HUES64 (cell line): Measurements from ENCODE around the gene TRPC1. TPM values are rescaled to one million over a fixed set of nuclear protein-coding genes. Genes with fewer than 3 reads are reported as not detected.
"Not testable (repeated sequence)": the region's sequence is repeated elsewhere in the genome, so short reads cannot be mapped to it uniquely, and the experiment has no call there.

ENCODE experiments used
- H3K27ac ChIP-seq: 2 replicates; pipeline ENCODE4 v1.7.0; 2013; ENCODE audit warnings: low read depth, low read length, inconsistent platforms
- H3K27me3 ChIP-seq: 2 replicates; pipeline ENCODE4 v1.6.1; 2013; ENCODE audit warnings: mild to moderate bottlenecking, low read length; ENCODE audit not compliant: insufficient read depth
- H3K36me3 ChIP-seq: 2 replicates; pipeline ENCODE4 v1.6.1; 2013; ENCODE audit warnings: mild to moderate bottlenecking, low read length; ENCODE audit not compliant: insufficient read depth
- H3K4me1 ChIP-seq: 2 replicates; pipeline ENCODE4 v1.6.1; 2013; ENCODE audit warnings: mild to moderate bottlenecking, low read length, moderate library complexity; ENCODE audit not compliant: insufficient read depth
- H3K4me3 ChIP-seq: 2 replicates; pipeline ENCODE4 v1.5.1; 2013; ENCODE audit warnings: mild to moderate bottlenecking, low read length, moderate library complexity
- H3K9ac ChIP-seq: 2 replicates; pipeline ENCODE4 v1.6.1; 2013; ENCODE audit warnings: mild to moderate bottlenecking, low read depth, low read length
- H3K9me3 ChIP-seq: 2 replicates; pipeline ENCODE4 v1.6.1; 2013; ENCODE audit warnings: low read depth, low read length; ENCODE audit not compliant: insufficient read depth
- WGBS: fragments of 150-250, 120-280 bp; methylation state at CpG from one replicate; pipeline ENCODE4 v1.1.7; 2013; ENCODE audit warnings: missing lambda C conversion rate; 5-methylcytosine and 5-hydroxymethylcytosine counted together
- polyA plus RNA-seq, 2 experiments: library from polyadenylated mRNA; stranded (reverse); fragments of 50-300 nt; gene quantifications; one replicate each; pipeline ENCODE4 v1.2.3, GENCODE V29; 2013

Gene TRPC1
- 9.9 TPM for polyA plus RNA-seq (2013, experiment 1 of 2)
- polyA plus RNA-seq (2013, experiment 2 of 2): 16.1 TPM

DNA sequence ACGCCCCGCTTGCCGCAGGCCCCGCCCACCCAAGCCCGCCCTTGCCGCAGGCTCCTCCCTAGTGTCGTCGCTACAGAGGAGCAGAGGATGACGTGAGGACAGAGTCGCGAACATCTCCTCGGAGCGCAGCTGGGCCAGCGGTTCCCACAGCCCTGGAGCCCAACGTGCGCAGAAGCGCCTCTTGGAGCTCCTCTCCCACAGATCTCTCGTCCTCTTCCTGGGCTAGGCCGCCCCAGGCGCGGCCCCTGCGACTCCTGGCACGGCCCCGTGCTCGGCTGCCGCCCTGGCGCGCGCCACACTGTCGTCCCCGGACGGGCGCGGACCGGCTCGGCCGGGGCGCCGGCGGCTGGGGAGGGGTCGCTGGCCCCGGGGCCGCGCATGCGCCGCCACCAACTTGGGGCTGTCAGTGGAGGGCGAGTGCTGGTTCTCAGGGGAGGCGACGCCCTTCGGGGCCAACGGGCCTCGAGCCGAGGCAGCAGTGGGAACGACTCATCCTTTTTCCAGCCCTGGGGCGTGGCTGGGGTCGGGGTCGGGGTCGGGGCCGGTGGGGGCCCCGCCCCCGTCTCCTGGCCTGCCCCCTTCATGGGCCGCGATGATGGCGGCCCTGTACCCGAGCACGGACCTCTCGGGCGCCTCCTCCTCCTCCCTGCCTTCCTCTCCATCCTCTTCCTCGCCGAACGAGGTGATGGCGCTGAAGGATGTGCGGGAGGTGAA lies at the start of gene TRPC1:
TRPC1 (plus strand) TSS at position 67 of the 714 bp plus-strand sequence; CDS start at position 593, 526 bp downstream.
- H3K4me3 ChIP-seq: peak within 1 kb of the TSS; percentile 95
- H3K36me3 ChIP-seq: no peaks in the 10 kb centered on the region
- H3K4me1 ChIP-seq: peaks cover 13% of the 10 kb centered on the region; the same call in 1 of the 2 replicates
- H3K9ac ChIP-seq: peak within 1 kb of the TSS; percentile 90
- WGBS: under 1% methylated on average over 58 of the region's 73 CpGs
- H3K9me3 ChIP-seq: no peaks in the 10 kb centered on the region
- no peaks in the 10 kb centered on the region for H3K27me3 ChIP-seq
- H3K27ac ChIP-seq: peak within 1 kb of the TSS; percentile 87

DNA sequence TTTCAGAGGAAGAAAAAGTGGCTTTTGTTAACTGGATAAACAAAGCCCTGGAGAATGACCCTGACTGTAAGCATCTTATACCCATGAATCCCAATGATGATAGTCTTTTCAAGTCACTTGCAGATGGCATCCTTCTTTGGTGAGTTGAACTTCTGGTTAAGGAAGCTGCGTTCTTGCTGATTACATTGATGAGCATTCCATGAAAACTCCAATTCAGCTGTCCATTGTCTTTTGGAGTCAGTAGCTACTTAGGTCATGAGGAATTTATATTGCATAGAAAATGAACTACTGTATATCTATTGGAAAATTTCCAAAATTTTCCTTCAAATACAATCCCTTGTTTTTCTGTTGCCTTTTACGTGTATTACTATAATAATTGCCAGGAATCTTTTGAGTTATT lies 47.7 kb upstream of the TRPC1 start:
- no peaks in the 10 kb centered on the region for H3K4me1 ChIP-seq
- 95% methylated on average over 1 of the region's 2 CpGs for WGBS
- no peak overlapping the region for H3K27ac ChIP-seq
- no peaks in the 10 kb centered on the region for H3K9me3 ChIP-seq
- H3K27me3 ChIP-seq: no peaks in the 10 kb centered on the region
- peaks cover 10% of the 10 kb centered on the region; the same call in 1 of the 2 replicates for H3K36me3 ChIP-seq
- H3K4me3 ChIP-seq: no peak overlapping the region
- H3K9ac ChIP-seq: no peak overlapping the region

DNA sequence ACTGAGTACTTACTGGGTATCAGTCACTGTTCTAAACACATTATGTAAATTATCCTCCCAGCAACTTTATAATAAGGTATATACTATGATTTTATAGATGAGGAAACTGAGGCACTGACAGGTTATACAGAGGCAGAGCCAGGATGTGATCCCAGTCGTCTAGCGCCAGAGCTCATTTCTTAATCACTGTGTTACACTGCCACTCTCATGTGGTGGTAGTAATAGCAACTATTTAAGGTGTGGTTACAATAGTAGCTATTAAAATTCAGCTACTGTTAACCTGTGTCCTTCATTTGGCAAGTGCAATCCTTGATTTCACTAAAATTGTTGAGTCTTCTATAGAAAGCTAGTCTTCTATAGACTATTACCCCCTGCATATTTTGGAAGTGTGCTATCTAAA lies 43.1 kb upstream of the TRPC1 start:
- Histone ChIP-seq H3K9me3 (no peaks in the 10 kb centered on the region), H3K4me3 (no peak overlapping the region), H3K36me3 (peaks cover 3% of the 10 kb centered on the region; the same call in 1 of the 2 replicates), H3K27ac (no peak overlapping the region), H3K9ac (no peak overlapping the region), H3K4me1 (no peaks in the 10 kb centered on the region), H3K27me3 (no peaks in the 10 kb centered on the region)
- WGBS: 82% methylated on average over 2 of the region's 2 CpGs

DNA sequence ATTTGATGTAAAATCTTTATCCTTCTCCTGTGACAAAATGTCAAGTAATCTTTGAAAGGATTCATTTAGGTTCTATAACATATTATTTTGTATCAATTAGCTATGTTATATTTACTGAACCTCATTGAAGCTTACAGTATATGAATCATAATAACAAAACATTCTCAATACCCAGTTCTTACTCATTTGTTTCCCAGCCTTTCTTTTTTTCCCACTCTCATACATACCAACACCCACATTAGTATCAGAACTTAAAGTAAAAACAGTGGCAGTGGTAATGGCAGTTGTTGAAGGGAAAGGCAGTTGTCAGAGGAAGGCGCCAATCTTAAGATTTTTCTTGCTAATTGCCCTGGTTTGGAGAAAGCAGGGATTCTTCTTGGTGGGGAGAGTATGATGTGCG lies 33.2 kb upstream of the TRPC1 start:
- H3K9ac ChIP-seq: no peak overlapping the region
- H3K27ac ChIP-seq: no peak overlapping the region
- H3K36me3 ChIP-seq: peaks cover 8% of the 10 kb centered on the region; the same call in 1 of the 2 replicates
- H3K27me3 ChIP-seq: no peaks in the 10 kb centered on the region
- H3K4me1 ChIP-seq: no peaks in the 10 kb centered on the region
- 98% methylated on average over 2 of the region's 2 CpGs for WGBS
- H3K9me3 ChIP-seq: no peaks in the 10 kb centered on the region
- no peak overlapping the region for H3K4me3 ChIP-seq

- Histone ChIP-seq H3K4me1 (no peaks in the 10 kb centered on the region), H3K36me3 (peaks cover 8% of the 10 kb centered on the region; the same call in 1 of the 2 replicates), H3K27ac (no peak overlapping the region), H3K4me3 (no peak overlapping the region), H3K9me3 (no peaks in the 10 kb centered on the region), H3K9ac (no peak overlapping the region), H3K27me3 (no peaks in the 10 kb centered on the region)
- WGBS: 97% methylated on average over 2 of the region's 2 CpGs
These were observed 32.3 kb upstream of the TRPC1 start for GRCh38 chr3:142691527-142691926.

GRCh38 chr3:142693136-142693853 lies 30.5 kb upstream of the TRPC1 start:
- Histone ChIP-seq H3K9ac (no peak overlapping the region), H3K27me3 (no peaks in the 10 kb centered on the region), H3K9me3 (no peaks in the 10 kb centered on the region), H3K27ac (no peak overlapping the region), H3K4me1 (no peaks in the 10 kb centered on the region), H3K4me3 (no peak overlapping the region), H3K36me3 (peaks cover 6% of the 10 kb centered on the region; the same call in 1 of the 2 replicates)
- 87% methylated on average over 7 of the region's 7 CpGs for WGBS

DNA sequence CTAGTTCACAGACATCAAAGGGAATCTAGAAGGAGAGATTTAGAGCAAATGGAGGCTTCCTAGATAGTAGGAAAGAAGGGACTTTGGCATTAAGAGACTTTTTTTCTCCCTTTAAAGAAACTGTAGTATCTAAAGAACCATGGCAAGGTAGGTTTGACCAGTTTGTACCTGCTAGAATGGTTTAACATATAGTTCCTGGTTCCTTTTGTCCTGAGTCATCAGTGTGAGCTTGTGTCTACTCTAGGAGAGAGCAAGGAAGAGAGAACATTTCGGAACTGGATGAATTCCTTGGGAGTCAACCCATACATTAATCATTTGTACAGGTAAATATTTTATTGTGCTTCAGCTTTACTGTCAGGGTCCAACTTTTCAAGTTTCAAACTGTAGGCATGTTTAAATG lies 29.6 kb upstream of the TRPC1 start:
- Histone ChIP-seq H3K27me3 (no peaks in the 10 kb centered on the region), H3K36me3 (peaks cover 5% of the 10 kb centered on the region; the same call in 1 of the 2 replicates), H3K9me3 (no peaks in the 10 kb centered on the region), H3K27ac (no peak overlapping the region), H3K4me3 (no peak overlapping the region), H3K4me1 (no peaks in the 10 kb centered on the region), H3K9ac (no peak overlapping the region)
- 83% methylated on average over 1 of the region's 1 CpG for WGBS

DNA sequence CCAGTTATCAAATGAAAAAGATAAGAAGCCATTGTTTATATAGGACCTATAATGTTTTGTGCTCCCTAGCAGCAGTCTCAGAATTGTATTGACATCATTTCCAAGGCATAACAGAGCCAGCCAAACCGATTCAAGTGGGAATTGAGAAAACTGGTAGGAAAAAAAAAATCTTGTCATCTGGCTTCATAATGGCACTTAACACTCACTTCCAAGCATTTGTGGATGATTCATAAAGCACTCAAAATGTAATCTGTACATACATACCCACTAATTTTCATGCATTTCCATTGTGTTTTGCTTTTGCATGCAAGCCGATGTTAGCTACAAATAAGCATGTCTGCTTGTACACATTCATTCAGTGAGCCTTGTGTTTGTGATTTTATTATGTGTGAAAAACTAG lies 18.6 kb upstream of the TRPC1 start:
- 95% methylated on average over 2 of the region's 2 CpGs for WGBS
- H3K36me3 ChIP-seq: no peaks in the 10 kb centered on the region
- H3K9me3 ChIP-seq: no peaks in the 10 kb centered on the region
- H3K4me1 ChIP-seq: no peaks in the 10 kb centered on the region
- H3K9ac ChIP-seq: no peak overlapping the region
- H3K27ac ChIP-seq: no peak overlapping the region
- H3K27me3 ChIP-seq: no peaks in the 10 kb centered on the region
- no peak overlapping the region for H3K4me3 ChIP-seq

- H3K9ac ChIP-seq: no peak overlapping the region
- 92% methylated on average over 7 of the region's 7 CpGs for WGBS
- no peaks in the 10 kb centered on the region for H3K27me3 ChIP-seq
- no peaks in the 10 kb centered on the region for H3K4me1 ChIP-seq
- no peaks in the 10 kb centered on the region for H3K9me3 ChIP-seq
- no peaks in the 10 kb centered on the region for H3K36me3 ChIP-seq
- no peak overlapping the region for H3K27ac ChIP-seq
- H3K4me3 ChIP-seq: no peak overlapping the region
These were observed 17.3 kb upstream of the TRPC1 start for GRCh38 chr3:142706321-142707127.

- Histone ChIP-seq H3K9ac (no peak overlapping the region), H3K27ac (no peak overlapping the region)
- 98% methylated on average over 5 of the region's 5 CpGs for WGBS
These were observed 14.6 kb upstream of the TRPC1 start for GRCh38 chr3:142709207-142709606.

GRCh38 chr3:142714882-142715281 lies 9.0 kb upstream of the TRPC1 start:
- not testable (repeated sequence) for H3K27ac ChIP-seq, H3K4me3 ChIP-seq, H3K4me1 ChIP-seq, H3K36me3 ChIP-seq, H3K9me3 ChIP-seq, H3K9ac ChIP-seq, H3K27me3 ChIP-seq
- WGBS: 94% methylated on average over 3 of the region's 3 CpGs

More at GRCh38 chr3:142709207-142709606, 14.6 kb upstream of the TRPC1 start:
- no peaks in the 10 kb centered on the region for H3K9me3 ChIP-seq
- H3K4me1 ChIP-seq: no peaks in the 10 kb centered on the region
- H3K4me3 ChIP-seq: no peak overlapping the region
- no peaks in the 10 kb centered on the region for H3K27me3 ChIP-seq
- H3K36me3 ChIP-seq: peaks cover 3% of the 10 kb centered on the region; the same call in 1 of the 2 replicates
